SK-N-SH (cell line): Measurements from ENCODE around the gene ADAMTS14. TPM values are rescaled to one million over a fixed set of nuclear protein-coding genes. Genes with fewer than 3 reads are reported as not detected.

Experiments used
- CTCF ChIA-PET: fragments of 300-600, 350-600 bp; formaldehyde crosslinking; extraction: SDS; loops from one replicate; lab custom pipeline; 2021; lab: Yijun Ruan, JAX
- POLR2A ChIA-PET: fragments of 350-600 bp; sonication (Branson Sonifier 250); formaldehyde crosslinking; extraction: SDS; loops from one replicate; lab custom pipeline; 2020; ENCODE audit warnings: antibody characterized with exemption, inconsistent platforms; lab: Yijun Ruan, JAX
- DNase-seq: peaks from one replicate; pipeline ENCODE4 v3.0.0; 2012
- H2AFZ ChIP-seq: fragments of 200-600 bp; sonication (generic); 2 replicates; pipeline ENCODE4 v1.8.1; 2016; ENCODE audit warnings: antibody characterized with exemption, mild to moderate bottlenecking, low read depth
- H3F3A ChIP-seq: fragments of 200-600 bp; sonication (generic); replicated peaks from 2 replicates; pipeline ENCODE3; 2016; ENCODE audit warnings: antibody characterized with exemption, mild to moderate bottlenecking; ENCODE audit not compliant: insufficient read depth
- H3K27ac ChIP-seq, 2 experiments: fragments of 200-500 bp in 1 of 2; fragments of 200-600 bp in 1 of 2; sonication (Bioruptor generic) in 1 of 2; sonication (generic), shearing (Covaris generic) in 1 of 2; 2 replicates each; pipeline versions ENCODE4 v1.5.1 to v1.6.1; 2014 to 2016; ENCODE audit warnings: low read depth in 2 of 2, inconsistent platforms in 1 of 2, low read length in 1 of 2, mild to moderate bottlenecking in 1 of 2, mixed read lengths in 1 of 2
- H3K27me3 ChIP-seq: fragments of 200-600 bp; sonication (generic), shearing (Covaris generic); 2 replicates; pipeline ENCODE4 v1.6.1; 2016; ENCODE audit warnings: mixed run types; ENCODE audit not compliant: insufficient read depth
- H3K36me3 ChIP-seq, 2 experiments: fragments of 200-500 bp in 1 of 2; fragments of 200-600 bp in 1 of 2; sonication (Bioruptor generic) in 1 of 2; sonication (generic) in 1 of 2; replicated peaks in 1 of 2; 2 replicates each; pipeline versions ENCODE3 to v1.5.1; 2014 to 2016; ENCODE audit warnings: low read length in 1 of 2, mild to moderate bottlenecking in 1 of 2; ENCODE audit not compliant: insufficient read depth in 2 of 2, control insufficient read depth in 1 of 2
- H3K4me1 ChIP-seq, 2 experiments: fragments of 200-500 bp in 1 of 2; fragments of 200-600 bp in 1 of 2; sonication (Bioruptor generic) in 1 of 2; sonication (generic), shearing (Covaris generic) in 1 of 2; 2 replicates each; pipeline versions ENCODE4 v1.5.1 to v1.6.1; 2014 to 2016; ENCODE audit warnings: low read depth in 1 of 2, low read length in 1 of 2, mixed run types in 1 of 2; ENCODE audit not compliant: insufficient read depth in 2 of 2, control insufficient read depth in 1 of 2
- H3K4me2 ChIP-seq: fragments of 200-600 bp; sonication (generic), shearing (Covaris generic); 2 replicates; pipeline ENCODE4 v1.6.1; 2017; ENCODE audit warnings: mixed run types
- H3K4me3 ChIP-seq, 2 experiments: fragments of 200-500 bp in 1 of 2; fragments of 200-600 bp in 1 of 2; sonication (Bioruptor generic) in 1 of 2; sonication (generic), shearing (Covaris generic) in 1 of 2; 2 replicates each; pipeline versions ENCODE4 v1.5.1 to v1.8.1; 2014 to 2016; ENCODE audit warnings: low read depth in 2 of 2, inconsistent platforms in 1 of 2, low read length in 1 of 2, mild to moderate bottlenecking in 1 of 2, mixed read lengths in 1 of 2, moderate library complexity in 1 of 2
- H3K79me2 ChIP-seq: fragments of 200-600 bp; sonication (generic); 2 replicates; pipeline ENCODE4 v1.8.1; 2017; ENCODE audit warnings: mild to moderate bottlenecking; ENCODE audit not compliant: insufficient read depth
- H3K9ac ChIP-seq: fragments of 200-600 bp; sonication (generic); 2 replicates; pipeline ENCODE4 v1.6.1; 2017; ENCODE audit warnings: mixed run types
- H3K9me2 ChIP-seq: fragments of 200-600 bp; sonication (generic); 2 replicates; pipeline ENCODE4 v1.6.1; 2017; ENCODE audit warnings: mixed run types
- H3K9me3 ChIP-seq: fragments of 200-600 bp; sonication (generic); 2 replicates; pipeline ENCODE4 v1.6.1; 2017; ENCODE audit warnings: mixed run types, mild to moderate bottlenecking, moderate library complexity
- H4K20me1 ChIP-seq: fragments of 200-600 bp; sonication (generic); 2 replicates; pipeline ENCODE4 v1.6.1; 2017; ENCODE audit warnings: mild to moderate bottlenecking, mixed run types; ENCODE audit not compliant: insufficient read depth
- CHD2 ChIP-seq: fragments of 150-350 bp; IDR thresholded peaks from 2 replicates; pipeline ENCODE4 v1.6.1; 2018; ENCODE audit warnings: low read length; ENCODE audit not compliant: partially characterized antibody
- CTCF ChIP-seq: fragments of 200-600 bp; sonication (generic); IDR thresholded peaks from 2 replicates; pipeline ENCODE4 v1.6.1; 2017; ENCODE audit warnings: antibody characterized with exemption, mild to moderate bottlenecking, moderate library complexity
- EP300 ChIP-seq, 2 experiments: IDR thresholded peaks; 2 replicates each; pipeline versions ENCODE4 v1.4.0 to v1.6.1; 2012; ENCODE audit warnings: borderline replicate concordance in 1 of 2, low read depth in 1 of 2, low read length in 1 of 2
- FOSL2 ChIP-seq: IDR thresholded peaks from 2 replicates; pipeline ENCODE4 v1.4.0; 2012; ENCODE audit warnings: low read depth, mild to moderate bottlenecking, moderate library complexity, borderline replicate concordance
- GABPA ChIP-seq: IDR thresholded peaks from 2 replicates; pipeline ENCODE4 v1.4.0; 2012; ENCODE audit warnings: low read depth, mild to moderate bottlenecking
- GATA2 ChIP-seq: sonication (generic); formaldehyde crosslinking; IDR thresholded peaks from 2 replicates; pipeline ENCODE4 v1.5.0; 2020; ENCODE audit warnings: mild to moderate bottlenecking, missing genetic modification reagents
- MXI1 ChIP-seq: IDR thresholded peaks from 2 replicates; pipeline ENCODE4 v1.6.1; 2012; ENCODE audit warnings: mild to moderate bottlenecking, low read depth, low read length, improper control_type of control experiment
- NRF1 ChIP-seq: IDR thresholded peaks from 2 replicates; pipeline ENCODE4 v1.6.1; 2012; ENCODE audit warnings: low read depth, mild to moderate bottlenecking, low read length
- PBX3 ChIP-seq: IDR thresholded peaks from 2 replicates; pipeline ENCODE4; 2012
- POLR2AphosphoS5 ChIP-seq: IDR thresholded peaks from 2 replicates; pipeline ENCODE4 v1.6.1; 2012; ENCODE audit warnings: low read depth, low read length
- RAD21 ChIP-seq: IDR thresholded peaks from 2 replicates; pipeline ENCODE4 v1.6.1; 2012; ENCODE audit warnings: mild to moderate bottlenecking, low read length
- REST ChIP-seq: IDR thresholded peaks from 2 replicates; pipeline ENCODE4 v1.6.1; 2012; ENCODE audit warnings: mild to moderate bottlenecking, low read depth, low read length, moderate library complexity
- SMC3 ChIP-seq: IDR thresholded peaks from 2 replicates; pipeline ENCODE4 v1.6.1; 2012; ENCODE audit warnings: low read depth, low read length, improper control_type of control experiment
- TAF1 ChIP-seq: IDR thresholded peaks from 2 replicates; pipeline ENCODE4 v1.6.1; 2012; ENCODE audit warnings: low read depth, mild to moderate bottlenecking, low read length, moderate library complexity, borderline replicate concordance
- TCF12 ChIP-seq: IDR thresholded peaks from 2 replicates; pipeline ENCODE4 v1.4.0; 2012
- USF2 ChIP-seq: fragments of 150-350 bp; IDR thresholded peaks from 2 replicates; pipeline ENCODE4 v1.6.1; 2017; ENCODE audit warnings: antibody characterized with exemption, low read length, low read depth, borderline replicate concordance
- YY1 ChIP-seq: IDR thresholded peaks from 2 replicates; pipeline ENCODE4 v1.4.0; 2012; ENCODE audit warnings: low read depth, mild to moderate bottlenecking
- WGBS: methylation state at CpG from one replicate; pipeline ENCODE4 v1.1.6; 2017; ENCODE audit warnings: low lambda C conversion rate; 5-methylcytosine and 5-hydroxymethylcytosine counted together
- polyA plus RNA-seq, 3 experiments: library from polyadenylated mRNA; depleted of rRNA; stranded (reverse); fragments of >200 nt; gene quantifications; 2 replicates each; pipeline ENCODE4 v1.2.3, GENCODE V29; 2012

ADAMTS14 gene
- polyA plus RNA-seq, 1 of the 3 experiments (the other 2 are of a cell fraction), result 1.1 TPM

- H3K79me2 ChIP-seq, result no peaks in the 10 kb centered on the region
- POLR2A ChIA-PET, result no interaction called here
- CTCF ChIA-PET, result no interaction called here
Measured at GRCh38 chr10:70785190-70785589, 112.9 kb downstream of the ADAMTS14 start, which contains the start of gene TBATA. Gene TBATA, minus strand, starts transcription at chr10:70785377. Its CDS starts 1,998 bp downstream, at chr10:70783379.

More at GRCh38 chr10:70785190-70785589, 112.9 kb downstream of the ADAMTS14 start, which contains the start of gene TBATA:
- no peaks in the 10 kb centered on the region for H3K9me3 ChIP-seq
- no peak within 1 kb of the TSS for H3K9ac ChIP-seq
- DNase-seq, result peak; percentile 18
- H3K36me3 ChIP-seq, result no peaks in the 10 kb centered on the region
- no peak within 1 kb of the TSS for H3K4me2 ChIP-seq
- H2AFZ ChIP-seq, result no peak within 1 kb of the TSS
- H3K27me3 ChIP-seq, result 0 out of 2 replicates have a peak, but pooled peaks cover 12% of the 10 kb centered on the region
- WGBS, result 44% methylated on average over 3 of the region's 4 CpGs
- no peak within 1 kb of the TSS for H3K4me3 ChIP-seq
- no peaks in the 10 kb centered on the region for H3F3A ChIP-seq
- no peaks in the 10 kb centered on the region; a peak in 1 of 4 replicates for H3K4me1 ChIP-seq
- H3K27ac ChIP-seq, result no peak within 1 kb of the TSS
- TF ChIP-seq RAD21 (no peak), GATA2 (no peak), MXI1 (no peak), GABPA (no peak), YY1 (no peak), CTCF (no peak), NRF1 (no peak), FOSL2 (no peak), EP300 (IDR thresholded peaks at IDR 0.05; ENCODE audit: borderline replicate concordance in 1 of 2, low read depth in 1 of 2, low read length in 1 of 2) (no peak), USF2 (no peak), REST (no peak), TCF12 (no peak), SMC3 (no peak), CHD2 (no peak), TAF1 (no peak), POLR2AphosphoS5 (no peak), PBX3 (no peak)
- no peaks in the 10 kb centered on the region for H4K20me1 ChIP-seq
- H3K9me2 ChIP-seq, result no peaks in the 10 kb centered on the region
